Measurements from ENCODE around the gene CACNA1D. TPM values are rescaled to one million over a fixed set of nuclear protein-coding genes. Genes with fewer than 3 reads are reported as not detected.

The CACNA1D gene
- total RNA-seq, 1 experiment from 2014 or later, result not detected

GRCh38 chr3:53776494-53777101 is 282.2 kb downstream of the CACNA1D start:
- no peak for DNase-seq (ENCODE audit: low read depth)

- no peak for DNase-seq (ENCODE audit: low read depth)
Measured at GRCh38 chr3:53777468-53777867, 283.1 kb downstream of the CACNA1D start.

GRCh38 chr3:53778153-53778552 is 283.7 kb downstream of the CACNA1D start:
- DNase-seq (ENCODE audit: low read depth), result no peak

- no peak for DNase-seq (ENCODE audit: low read depth)
Measured at GRCh38 chr3:53780171-53780570, 285.8 kb downstream of the CACNA1D start.

GRCh38 chr3:53780806-53781205 is 286.4 kb downstream of the CACNA1D start:
- DNase-seq (ENCODE audit: low read depth), result no peak

- DNase-seq (ENCODE audit: low read depth), result no peak
Measured at GRCh38 chr3:53787016-53787415, 292.6 kb downstream of the CACNA1D start.

GRCh38 chr3:53788038-53788437 is 293.6 kb downstream of the CACNA1D start:
- no peak for DNase-seq (ENCODE audit: low read depth)

- no peak for DNase-seq (ENCODE audit: low read depth)
Measured at GRCh38 chr3:53789459-53789858, 295.0 kb downstream of the CACNA1D start.

GRCh38 chr3:53790470-53790869 is 296.1 kb downstream of the CACNA1D start:
- no peak for DNase-seq (ENCODE audit: low read depth)

- no peak for DNase-seq (ENCODE audit: low read depth)
Measured at GRCh38 chr3:53791317-53791716, 296.9 kb downstream of the CACNA1D start.

- no peak for DNase-seq (ENCODE audit: low read depth)
Measured at GRCh38 chr3:53792866-53793265, 298.5 kb downstream of the CACNA1D start.

- no peak for DNase-seq (ENCODE audit: low read depth)
Measured at GRCh38 chr3:53794597-53794996, 300.2 kb downstream of the CACNA1D start.

GRCh38 chr3:53795176-53795575 is 300.8 kb downstream of the CACNA1D start:
- DNase-seq (ENCODE audit: low read depth), result no peak

GRCh38 chr3:53795789-53796560 is 301.6 kb downstream of the CACNA1D start:
- no peak for DNase-seq (ENCODE audit: low read depth)

- DNase-seq (ENCODE audit: low read depth), result no peak
Measured at GRCh38 chr3:53798144-53798543, 303.7 kb downstream of the CACNA1D start.

GRCh38 chr3:53799338-53799865 is 305.0 kb downstream of the CACNA1D start:
- no peak for DNase-seq (ENCODE audit: low read depth)

GRCh38 chr3:53800041-53800906 is 305.9 kb downstream of the CACNA1D start:
- no peak for DNase-seq (ENCODE audit: low read depth)

GRCh38 chr3:53801319-53801718 is 306.9 kb downstream of the CACNA1D start:
- no peak for DNase-seq (ENCODE audit: low read depth)

- DNase-seq (ENCODE audit: low read depth), result no peak
Measured at GRCh38 chr3:53802256-53802880, 308.0 kb downstream of the CACNA1D start.

- DNase-seq (ENCODE audit: low read depth), result no peak
Measured at GRCh38 chr3:53803124-53803815, 308.9 kb downstream of the CACNA1D start.
